ENCODE measurements around the gene RBM20. TPM values are rescaled to one million over a fixed set of nuclear protein-coding genes. Genes with fewer than 3 reads are reported as not detected.

Gene RBM20
- total and polyA plus RNA-seq, 7 donors, result 0.23 to 7.8 (median 5.4) TPM; not detected in 1

DNA sequence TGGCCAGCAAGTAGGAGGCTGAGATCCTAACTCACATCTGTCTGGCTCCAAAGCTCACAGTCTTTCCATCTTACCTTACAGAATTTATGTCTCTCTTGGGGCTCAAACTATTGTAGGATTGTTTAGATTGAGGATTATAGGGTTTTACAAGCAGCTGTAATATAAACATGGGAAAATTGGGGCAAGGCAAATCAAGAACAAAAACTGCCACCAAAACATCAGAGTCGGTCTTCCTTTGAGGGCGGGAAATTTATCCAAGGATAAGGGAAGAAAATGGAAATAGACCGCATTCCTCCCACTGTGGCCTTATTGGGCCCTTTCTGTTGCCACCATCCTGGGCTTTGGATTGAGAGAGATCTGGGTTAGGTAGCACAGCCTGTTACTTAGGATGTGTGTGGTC lies 22.5 kb downstream of the RBM20 start:
- intact Hi-C loops (cut with DNase I), result no loop called here
- DNase-seq, result no peak
- H3K9me3 ChIP-seq, result no peaks in the 10 kb centered on the region
- TF ChIP-seq POLR2AphosphoS5 (IDR thresholded peaks at IDR 0.05) (no peak), POLR2A (IDR thresholded peaks at IDR 0.05) (no peak), EP300 (IDR thresholded peaks at IDR 0.05) (no peak)
- TF ChIP-seq, protein P1, sequence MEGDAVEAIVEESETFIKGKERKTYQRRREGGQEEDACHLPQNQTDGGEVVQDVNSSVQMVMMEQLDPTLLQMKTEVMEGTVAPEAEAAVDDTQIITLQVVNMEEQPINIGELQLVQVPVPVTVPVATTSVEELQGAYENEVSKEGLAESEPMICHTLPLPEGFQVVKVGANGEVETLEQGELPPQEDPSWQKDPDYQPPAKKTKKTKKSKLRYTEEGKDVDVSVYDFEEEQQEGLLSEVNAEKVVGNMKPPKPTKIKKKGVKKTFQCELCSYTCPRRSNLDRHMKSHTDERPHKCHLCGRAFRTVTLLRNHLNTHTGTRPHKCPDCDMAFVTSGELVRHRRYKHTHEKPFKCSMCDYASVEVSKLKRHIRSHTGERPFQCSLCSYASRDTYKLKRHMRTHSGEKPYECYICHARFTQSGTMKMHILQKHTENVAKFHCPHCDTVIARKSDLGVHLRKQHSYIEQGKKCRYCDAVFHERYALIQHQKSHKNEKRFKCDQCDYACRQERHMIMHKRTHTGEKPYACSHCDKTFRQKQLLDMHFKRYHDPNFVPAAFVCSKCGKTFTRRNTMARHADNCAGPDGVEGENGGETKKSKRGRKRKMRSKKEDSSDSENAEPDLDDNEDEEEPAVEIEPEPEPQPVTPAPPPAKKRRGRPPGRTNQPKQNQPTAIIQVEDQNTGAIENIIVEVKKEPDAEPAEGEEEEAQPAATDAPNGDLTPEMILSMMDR (IDR thresholded peaks at IDR 0.05), result no peak
- peak overlapping the region; percentile 60 to 82 (median 72) for H3K27ac ChIP-seq
- WGBS, 2 donors, result 74 to 85% methylated on average over 3 of the region's 3 CpGs
- H3K4me3 ChIP-seq, result no peak overlapping the region
- H3K36me3 ChIP-seq, result no peaks in the 10 kb centered on the region
- peaks cover 0 to 63% (median 32%) of the 10 kb centered on the region in 4 donors for H3K4me1 ChIP-seq
- H3K27me3 ChIP-seq, result no peaks in the 10 kb centered on the region

DNA sequence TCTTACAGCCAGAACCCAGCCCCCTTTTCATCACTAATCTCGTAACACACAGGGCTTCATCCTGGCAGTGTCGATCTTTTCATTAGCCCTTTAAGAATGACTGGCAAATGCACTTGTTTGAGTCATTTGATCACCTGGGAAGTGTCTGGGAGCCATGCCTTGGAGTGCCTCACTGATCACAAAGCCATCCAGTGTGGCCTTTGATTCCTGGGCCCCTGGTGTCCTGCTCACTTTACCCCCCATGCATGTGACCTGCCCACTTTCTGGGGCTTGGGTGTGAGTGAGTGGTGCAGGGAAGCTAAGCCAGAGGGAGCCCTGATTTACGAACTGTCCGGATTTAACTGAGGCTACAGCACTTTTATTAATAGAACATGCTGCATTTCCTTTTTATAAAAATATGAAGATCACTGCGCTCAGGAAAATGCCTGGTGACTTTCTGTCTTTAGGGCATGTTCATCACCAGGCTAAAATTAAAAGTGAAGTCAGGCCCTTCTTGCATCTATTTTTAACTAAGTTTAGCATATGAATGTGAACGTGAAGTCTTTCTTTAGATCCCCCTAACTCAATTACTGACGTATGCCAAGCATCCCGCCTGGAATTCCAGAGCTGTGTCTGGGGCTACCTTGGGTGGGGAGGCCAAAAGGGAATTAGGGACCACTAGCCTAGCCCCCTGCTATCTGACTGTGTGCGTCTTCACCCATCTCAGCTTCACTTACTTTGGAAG lies 23.6 kb downstream of the RBM20 start:
- intact Hi-C loops (cut with DNase I), result no loop called here
- Histone ChIP-seq H3K4me3 (no peak overlapping the region), H3K27ac (peak overlapping the region; percentile 60 to 82 (median 72))

DNA sequence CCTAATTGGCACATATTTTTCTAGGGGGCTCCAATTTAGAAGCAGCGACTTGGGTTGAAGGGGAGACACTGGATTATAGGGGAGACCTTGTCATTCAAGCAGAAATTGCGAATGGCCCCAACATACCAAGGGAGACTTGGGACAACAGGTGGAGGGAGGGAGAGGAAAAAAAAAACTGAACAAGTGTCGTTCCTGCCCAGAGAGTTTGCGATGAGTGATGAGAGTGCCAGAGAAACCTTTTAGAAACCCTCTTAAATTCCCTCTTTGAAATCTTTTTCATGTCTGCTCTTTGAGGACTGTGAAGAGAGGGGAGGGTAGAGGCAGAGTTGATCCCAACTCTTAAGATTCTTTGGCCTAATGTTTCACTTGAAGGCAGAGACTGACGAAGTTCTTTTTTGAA lies 24.3 kb downstream of the RBM20 start:
- Histone ChIP-seq H3K4me1 (peaks cover 0 to 55% (median 37%) of the 10 kb centered on the region in 4 donors), H3K4me3 (no peak overlapping the region), H3K9me3 (no peaks in the 10 kb centered on the region), H3K27me3 (no peaks in the 10 kb centered on the region), H3K27ac (peak overlapping the region; percentile 60 to 82 (median 72)), H3K36me3 (no peaks in the 10 kb centered on the region)
- TF ChIP-seq EP300 (IDR thresholded peaks at IDR 0.05) (no peak), POLR2AphosphoS5 (IDR thresholded peaks at IDR 0.05) (no peak), POLR2A (IDR thresholded peaks at IDR 0.05) (no peak)
- TF ChIP-seq, protein P1 (IDR thresholded peaks at IDR 0.05), result no peak
- intact Hi-C loops (cut with DNase I), result no loop called here
- no peak for DNase-seq
- 73 to 81% methylated on average over 5 of the region's 5 CpGs for WGBS, 2 donors

More for the DNA sequence above, 23.6 kb downstream of the RBM20 start:
- no peaks in the 10 kb centered on the region for H3K27me3 ChIP-seq
- no peak for DNase-seq
- 80 to 81% methylated on average over 9 of the region's 9 CpGs for WGBS, 2 donors
- H3K9me3 ChIP-seq, result no peaks in the 10 kb centered on the region
- TF ChIP-seq, protein P1 (IDR thresholded peaks at IDR 0.05), result no peak
- peak in 1 of 4 donors; percentile 33 for TF ChIP-seq EP300 (IDR thresholded peaks at IDR 0.05)
- no peak for TF ChIP-seq POLR2A (IDR thresholded peaks at IDR 0.05)
- peak in 1 of 4 donors; percentile 29 for TF ChIP-seq POLR2AphosphoS5 (IDR thresholded peaks at IDR 0.05)
- H3K4me1 ChIP-seq, result peaks cover 0 to 57% (median 33%) of the 10 kb centered on the region in 4 donors
- H3K36me3 ChIP-seq, result no peaks in the 10 kb centered on the region

DNA sequence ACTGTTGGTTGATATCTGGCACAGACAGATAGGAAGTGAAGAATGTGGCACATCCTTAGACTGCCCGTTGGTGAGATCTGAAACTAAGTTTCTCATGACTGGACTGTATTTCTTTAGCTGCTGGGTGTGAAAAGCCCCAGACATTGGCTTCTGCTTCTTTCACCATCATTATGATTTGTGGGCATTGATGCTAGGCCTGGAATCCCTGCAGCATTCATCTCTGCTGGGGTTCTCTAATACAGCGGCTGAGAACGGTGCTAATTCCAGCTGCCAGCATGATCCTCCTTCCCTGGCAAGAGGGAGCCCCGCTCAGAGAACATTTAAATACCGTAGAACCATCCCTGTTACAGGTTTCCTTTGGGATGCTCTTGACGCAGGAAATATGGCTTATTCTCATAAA lies 26.2 kb downstream of the RBM20 start:
- H3K36me3 ChIP-seq, result no peaks in the 10 kb centered on the region
- intact Hi-C loops (cut with DNase I), result no loop called here
- H3K27ac ChIP-seq, result peak overlapping the region in 3 of 4 donors; percentile 25 to 82 (median 80)
- no peak for DNase-seq
- no peaks in the 10 kb centered on the region for H3K27me3 ChIP-seq
- no peak for TF ChIP-seq POLR2A (IDR thresholded peaks at IDR 0.05)
- peak in 2 of 4 donors; percentile 21 to 54 for TF ChIP-seq POLR2AphosphoS5 (IDR thresholded peaks at IDR 0.05)
- TF ChIP-seq EP300 (IDR thresholded peaks at IDR 0.05), result no peak
- H3K9me3 ChIP-seq, result no peaks in the 10 kb centered on the region
- peaks cover 0 to 59% (median 37%) of the 10 kb centered on the region in 4 donors for H3K4me1 ChIP-seq
- WGBS, 2 donors, result 87 to 91% methylated on average over 6 of the region's 6 CpGs
- no peak overlapping the region for H3K4me3 ChIP-seq

DNA sequence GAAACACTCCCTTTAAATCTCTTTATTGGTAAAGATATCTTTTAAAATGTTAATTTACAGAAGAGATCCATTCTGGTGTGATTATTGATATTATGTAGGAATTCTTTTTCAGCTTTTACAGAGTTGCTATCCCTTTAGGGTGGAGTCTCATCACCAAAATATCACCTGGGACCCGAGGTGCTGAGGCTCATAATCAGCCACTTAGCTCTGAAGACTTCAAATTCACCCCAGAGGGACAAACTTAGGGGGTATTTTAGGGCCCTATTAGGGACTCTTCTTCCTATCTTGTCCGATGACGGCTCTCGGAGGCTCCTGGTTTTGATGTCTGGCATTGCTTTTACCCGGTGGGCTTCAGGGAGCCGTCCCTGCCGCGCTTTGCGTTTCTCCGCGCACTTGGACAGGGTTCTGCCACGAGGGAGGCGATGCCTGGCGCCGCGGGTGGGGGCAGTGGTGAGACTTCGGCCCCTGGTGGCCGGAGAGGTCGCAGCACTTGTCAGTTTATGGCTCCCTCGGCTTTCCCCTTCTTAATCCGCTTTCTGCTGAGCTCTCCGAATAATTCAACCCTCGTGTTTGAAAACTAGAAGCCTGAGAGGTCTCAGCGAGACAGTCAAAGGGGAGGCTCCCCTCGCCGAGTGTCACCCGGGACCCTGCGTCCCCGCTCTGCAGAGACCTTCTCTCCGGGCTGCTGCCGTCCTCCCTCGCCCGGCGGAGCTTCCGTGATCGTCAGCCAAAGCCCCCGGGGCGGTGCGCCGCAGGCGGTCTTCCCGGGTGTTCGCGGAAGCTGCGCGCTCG lies 27.8 kb downstream of the RBM20 start:
- no peak for TF ChIP-seq EP300 (IDR thresholded peaks at IDR 0.05)
- no peak for TF ChIP-seq POLR2A (IDR thresholded peaks at IDR 0.05)
- TF ChIP-seq, protein P1 (IDR thresholded peaks at IDR 0.05), result peak; percentile 63 to 96 (median 84)
- peak in 2 of 4 donors; percentile 25 to 45 for TF ChIP-seq POLR2AphosphoS5 (IDR thresholded peaks at IDR 0.05)
- intact Hi-C loops (cut with DNase I), result loop anchor here (2.0 kb wide), 1 partner anchor 61 kb away; no protein-coding TSS in a partner anchor
- Histone ChIP-seq H3K27ac (peak overlapping the region; percentile 54 to 82 (median 78)), H3K4me3 (peak overlapping the region; percentile 39 to 67 (median 56)), H3K27me3 (no peaks in the 10 kb centered on the region), H3K4me1 (peaks cover 0 to 58% (median 30%) of the 10 kb centered on the region in 4 donors), H3K36me3 (no peaks in the 10 kb centered on the region), H3K9me3 (no peaks in the 10 kb centered on the region)
- WGBS, 2 donors, result 0 to 1% methylated on average over 47 of the region's 47 CpGs
- DNase-seq, result peak; percentile 84

Measured in sigmoid colon (tissue), 7 donors.